IMR-90 (cell line): ENCODE data around the gene METTL1. TPM values are rescaled to one million over a fixed set of nuclear protein-coding genes. Genes with fewer than 3 reads are reported as not detected.

Experiments
- ATAC-seq: fragments of 200-7000 bp; cut with Tn5 transposase; 2 replicates; pipeline ENCODE4 v1.9.1; 2020; ENCODE audit warnings: low read depth, mild to moderate bottlenecking, moderate library complexity
- BruUV-seq: library from RNA; stranded (reverse); fragments of 400-500 nt; replicated peaks from 2 replicates; lab custom pipeline; 2021; lab: Mats Ljungman, UMichigan
- CTCF ChIA-PET: fragments of 300-600 bp; formaldehyde crosslinking; extraction: SDS; loops from one replicate; lab custom pipeline; 2021; ENCODE audit warnings: antibody characterized with exemption; lab: Yijun Ruan, JAX
- POLR2A ChIA-PET: fragments of 300-600 bp; sonication (Branson Sonifier 250); formaldehyde crosslinking; loops from one replicate; lab custom pipeline; 2022; ENCODE audit warnings: antibody characterized with exemption; ENCODE audit not compliant: unreplicated experiment; lab: Charles Lee
- DNase-seq: peaks from one replicate; pipeline ENCODE4 v3.0.0; 2013
- H2AFZ ChIP-seq: replicated peaks from 2 replicates; pipeline ENCODE3; 2013; ENCODE audit warnings: low read length, mild to moderate bottlenecking; ENCODE audit not compliant: poor library complexity
- H2AK5ac ChIP-seq: 2 replicates; pipeline ENCODE4 v1.6.1; 2013; ENCODE audit warnings: low read depth, low read length, inconsistent platforms
- H2AK9ac ChIP-seq: replicated peaks from 2 replicates; pipeline ENCODE3; 2013; ENCODE audit warnings: mild to moderate bottlenecking, low read depth, low read length, moderate library complexity; ENCODE audit not compliant: poor library complexity
- H2BK120ac ChIP-seq: 2 replicates; pipeline ENCODE4 v1.6.1; 2013; ENCODE audit warnings: low read depth, low read length, inconsistent platforms
- H2BK15ac ChIP-seq: 3 replicates; pipeline ENCODE4 v1.6.1; 2013; ENCODE audit warnings: low read depth, low read length, inconsistent platforms
- H2BK20ac ChIP-seq: 2 replicates; pipeline ENCODE4 v1.6.1; 2013; ENCODE audit warnings: low read depth, mild to moderate bottlenecking, inconsistent platforms, low read length, moderate library complexity
- H2BK5ac ChIP-seq: 2 replicates; pipeline ENCODE4 v1.6.1; 2013; ENCODE audit warnings: mild to moderate bottlenecking, low read depth, low read length, inconsistent platforms; ENCODE audit not compliant: poor library complexity, severe bottlenecking
- H3K14ac ChIP-seq: replicated peaks from 2 replicates; pipeline ENCODE4 v1.6.1; 2013; ENCODE audit warnings: low read depth, low read length, inconsistent platforms
- H3K18ac ChIP-seq: 2 replicates; pipeline ENCODE4 v1.6.1; 2013; ENCODE audit warnings: low read depth, low read length, control low read depth
- H3K23ac ChIP-seq: 2 replicates; pipeline ENCODE4 v1.6.1; 2013; ENCODE audit warnings: low read depth, low read length, inconsistent platforms
- H3K27ac ChIP-seq: 2 replicates; pipeline ENCODE4 v1.5.1; 2013; ENCODE audit warnings: mild to moderate bottlenecking, control low read depth, low read length; ENCODE audit not compliant: insufficient read depth
- H3K27me3 ChIP-seq: 2 replicates; pipeline ENCODE4 v1.6.1; 2013; ENCODE audit warnings: low read length; ENCODE audit not compliant: control insufficient read depth, insufficient read depth
- H3K36me3 ChIP-seq: 2 replicates; pipeline ENCODE4 v1.6.1; 2013; ENCODE audit warnings: low read length, mixed read lengths; ENCODE audit not compliant: control insufficient read depth, insufficient read depth
- H3K4ac ChIP-seq: 2 replicates; pipeline ENCODE4 v1.6.1; 2013; ENCODE audit warnings: low read depth, low read length, inconsistent platforms
- H3K4me1 ChIP-seq: 2 replicates; pipeline ENCODE4 v1.6.1; 2013; ENCODE audit warnings: low read length, mixed read lengths; ENCODE audit not compliant: control insufficient read depth, insufficient read depth
- H3K4me2 ChIP-seq: 2 replicates; pipeline ENCODE4 v1.6.1; 2013; ENCODE audit warnings: low read depth, mild to moderate bottlenecking, control low read depth, low read length, moderate library complexity
- H3K4me3 ChIP-seq: 2 replicates; pipeline ENCODE4 v1.5.1; 2013; ENCODE audit warnings: low read depth, mild to moderate bottlenecking, control low read depth, low read length, moderate library complexity; ENCODE audit not compliant: insufficient read depth
- H3K56ac ChIP-seq: 2 replicates; pipeline ENCODE4 v1.6.1; 2013; ENCODE audit warnings: low read length, inconsistent platforms; ENCODE audit not compliant: insufficient read depth; ENCODE audit errors: extremely low read depth
- H3K79me1 ChIP-seq, 2 experiments: 2 replicates each; pipeline ENCODE4 v1.6.1; 2013; ENCODE audit warnings: low read length in 2 of 2, inconsistent platforms in 1 of 2, low read depth in 1 of 2
- H3K9ac ChIP-seq: 2 replicates; pipeline ENCODE4 v1.6.1; 2013; ENCODE audit warnings: low read depth, low read length, control low read depth
- H3K9me1 ChIP-seq: 2 replicates; pipeline ENCODE4 v1.6.1; 2013; ENCODE audit warnings: low read length, inconsistent platforms; ENCODE audit not compliant: insufficient read depth
- H3K9me3 ChIP-seq: 2 replicates; pipeline ENCODE4 v1.6.1; 2013; ENCODE audit warnings: low read length; ENCODE audit not compliant: control insufficient read depth, insufficient read depth
- H4K20me1 ChIP-seq: 2 replicates; pipeline ENCODE4 v1.6.1; 2013; ENCODE audit warnings: low read length, inconsistent platforms; ENCODE audit not compliant: insufficient read depth
- H4K5ac ChIP-seq: 2 replicates; pipeline ENCODE4 v1.6.1; 2013; ENCODE audit warnings: mild to moderate bottlenecking, low read depth, low read length, control low read depth
- H4K8ac ChIP-seq, 2 experiments: 2 replicates each; pipeline ENCODE4 v1.6.1; 2013; ENCODE audit warnings: low read depth in 2 of 2, low read length in 2 of 2, control low read depth in 1 of 2, inconsistent platforms in 1 of 2
- H4K91ac ChIP-seq: 2 replicates; pipeline ENCODE4 v1.6.1; 2013; ENCODE audit warnings: low read depth, low read length, inconsistent platforms; ENCODE audit not compliant: insufficient read depth
- BHLHE40 ChIP-seq: fragments of 150-350 bp; IDR thresholded peaks from 2 replicates; pipeline ENCODE4 v1.6.1; 2016; ENCODE audit warnings: mild to moderate bottlenecking, low read depth, low read length
- ELK1 ChIP-seq: fragments of 150-350 bp; IDR thresholded peaks from 2 replicates; pipeline ENCODE4 v1.6.1; 2016; ENCODE audit warnings: low read depth, mild to moderate bottlenecking, low read length, moderate library complexity, borderline replicate concordance
- FOS ChIP-seq: fragments of 150-350 bp; IDR thresholded peaks from 2 replicates; pipeline ENCODE4 v1.6.1; 2016; ENCODE audit warnings: low read depth, low read length
- MAZ ChIP-seq: IDR thresholded peaks from 2 replicates; pipeline ENCODE4 v1.6.1; 2012; ENCODE audit warnings: low read depth, mild to moderate bottlenecking, low read length, improper control_type of control experiment, moderate library complexity, borderline replicate concordance
- RCOR1 ChIP-seq: IDR thresholded peaks from 2 replicates; pipeline ENCODE4 v1.6.1; 2012; ENCODE audit warnings: mild to moderate bottlenecking, low read length, improper control_type of control experiment; ENCODE audit not compliant: insufficient replicate concordance
- WGBS, 2 experiments: methylation state at CpG; one replicate each; pipeline versions ENCODE4 v1.1.5 to v1.1.7; 2013; ENCODE audit warnings: missing lambda C conversion rate in 2 of 2; ENCODE audit not compliant: insufficient read length in 1 of 2; ENCODE audit errors: extremely low coverage in 2 of 2; 5-methylcytosine and 5-hydroxymethylcytosine counted together
- dilution Hi-C: fragments of 300-500 bp; cut with HindIII; formaldehyde crosslinking; loops from one replicate; pipeline ENCODE4 v1.14.3; 2018; ENCODE audit warnings: low sequenced_read_pairs; ENCODE audit not compliant: unreplicated experiment
- in situ Hi-C: fragments of 300-500 bp; cut with MboI; formaldehyde crosslinking; loops from 3 replicates; pipeline ENCODE4 v1.14.3; 2019; ENCODE audit warnings: low sequenced_read_pairs, inconsistent platforms, mixed read lengths
- intact Hi-C: fragments of 100-400 bp; cut with micrococcal nuclease; formaldehyde crosslinking; loops from 2 replicates; pipeline ENCODE4 v1.10.0; 2022
- polyA plus RNA-seq, 3 experiments: library from polyadenylated mRNA; depleted of rRNA; stranded (reverse); fragments of >200 nt; gene quantifications; 2 replicates each; pipeline ENCODE4 v1.2.3, GENCODE V29; 2012; ENCODE audit warnings: low replicate concordance in 1 of 3
- total RNA-seq: library from RNA; depleted of rRNA; stranded (reverse); fragments of >200 nt; gene quantifications from 2 replicates; pipeline ENCODE4 v1.2.3, GENCODE V29; 2012

Gene METTL1
- total and polyA plus RNA-seq, 2 of the 4 experiments (the other 2 are of a cell fraction), result 12.4 to 27.5 TPM

GRCh38 chr12:57777911-57778310 lies 6.0 kb upstream of the METTL1 start:
- no peaks in the 10 kb centered on the region for H3K27me3 ChIP-seq
- no peak overlapping the region for H3K14ac ChIP-seq
- H2BK120ac ChIP-seq, result no peak overlapping the region
- H2AK5ac ChIP-seq, result no peak overlapping the region
- ChIA-PET POLR2A (no interaction called here), CTCF (no interaction called here)
- intact Hi-C loops, result no loop called here
- H3K23ac ChIP-seq, result no peak overlapping the region
- ATAC-seq, result no peak
- peaks cover 7 to 22% of the 10 kb centered on the region in 2 experiments for H3K79me1 ChIP-seq
- no peak overlapping the region for H2AFZ ChIP-seq
- H3K9me3 ChIP-seq, result no peaks in the 10 kb centered on the region
- H3K9me1 ChIP-seq, result 0 out of 2 replicates have a peak, but pooled peaks cover 3% of the 10 kb centered on the region
- H2BK20ac ChIP-seq, result no peak overlapping the region
- no peaks in the 10 kb centered on the region for H3K4me1 ChIP-seq
- H3K18ac ChIP-seq, result no peak overlapping the region
- no peak overlapping the region for H2BK5ac ChIP-seq
- DNase-seq, result no peak
- no peak overlapping the region for H3K27ac ChIP-seq
- no TSS peak for BruUV-seq
- no peak overlapping the region for H3K4me2 ChIP-seq
- H3K56ac ChIP-seq, result no peak overlapping the region
- H2BK15ac ChIP-seq, result no peak overlapping the region
- H2AK9ac ChIP-seq, result no peak overlapping the region
- in situ Hi-C loops, result no loop called here
- no peak for TF ChIP-seq ELK1
- no peak for TF ChIP-seq FOS
- no peak for TF ChIP-seq MAZ
- no peak for TF ChIP-seq BHLHE40
- TF ChIP-seq RCOR1, result no peak
- no peak overlapping the region for H3K4me3 ChIP-seq
- H4K20me1 ChIP-seq, result no peaks in the 10 kb centered on the region
- no peak overlapping the region for H4K91ac ChIP-seq
- H4K5ac ChIP-seq, result no peak overlapping the region
- no CpG with 5 or more reads among the region's 7 CpGs for WGBS, 2 experiments
- dilution Hi-C loops, result no loop called here
- H3K36me3 ChIP-seq, result peaks cover 6% of the 10 kb centered on the region
- H3K9ac ChIP-seq, result no peak overlapping the region
- no peak overlapping the region for H4K8ac ChIP-seq
- H3K4ac ChIP-seq, result no peak overlapping the region
